ENCODE data around the gene TIMP2. TPM values are rescaled to one million over a fixed set of nuclear protein-coding genes. Genes with fewer than 3 reads are reported as not detected.

Gene TIMP2
- total and polyA plus RNA-seq, 2 of the 8 experiments (the other 6 are each of a cell fraction or from before 2014, with no cell fraction given), result 18.2 to 43.3 TPM

GRCh38 chr17:78844301-78845005, 80.7 kb downstream of the TIMP2 start (continued):
- TF ChIP-seq SIN3A (conservative IDR thresholded peaks at IDR 0.05 in 1 of 2, IDR thresholded peaks at IDR 0.05 in 1 of 2; ENCODE audit: low read depth in 1 of 2, low read length in 2 of 2) (no peak), CHD7 (IDR thresholded peaks at IDR 0.05; ENCODE audit: insufficient replicate concordance, low read length) (no peak)

All from H1 (cell line).